GM08714 (cell line): ENCODE data around the gene VAC14.

Experiments used
- H3K4me3 ChIP-seq: fragments of 200-500 bp; sonication (Bioruptor generic); 2 replicates; pipeline ENCODE4 v1.5.1; 2014; ENCODE audit warnings: mild to moderate bottlenecking, low read length, inconsistent platforms
- ZNF274 ChIP-seq: IDR thresholded peaks from 2 replicates; pipeline ENCODE4 v1.6.1; 2012; ENCODE audit warnings: mild to moderate bottlenecking, low read depth, low read length

The VAC14 gene

DNA sequence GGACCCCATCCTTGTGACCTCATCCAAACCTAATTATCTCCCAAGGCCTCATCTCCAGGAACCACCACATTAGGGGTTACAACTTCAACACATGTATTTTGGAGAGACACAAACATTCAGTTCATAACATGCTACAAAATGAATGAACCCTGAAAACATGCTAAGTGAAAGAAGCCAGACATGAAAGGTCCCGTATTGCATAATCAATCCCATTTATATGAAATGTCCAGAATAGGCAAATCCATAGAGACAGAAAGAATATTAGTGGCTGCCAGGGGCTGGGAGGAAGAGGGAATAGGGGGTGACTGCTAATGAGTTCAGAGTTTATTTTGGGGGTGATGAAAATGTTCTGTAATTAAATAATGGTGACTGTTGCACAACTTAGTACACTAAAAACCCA lies 158.3 kb downstream of the VAC14 start:
- H3K4me3 ChIP-seq = no peak overlapping the region
- no peak for TF ChIP-seq ZNF274

- H3K4me3 ChIP-seq = no peak overlapping the region
- TF ChIP-seq ZNF274 = no peak
Measured at GRCh38 chr16:70638814-70639792, 161.9 kb downstream of the VAC14 start.
